ENCODE data around the gene CACNA2D4. TPM values are rescaled to one million over a fixed set of nuclear protein-coding genes. Genes with fewer than 3 reads are reported as not detected.

CACNA2D4 gene
- total RNA-seq, 2 experiments from 2014 or later: 5.5 to 7.2 TPM

DNA sequence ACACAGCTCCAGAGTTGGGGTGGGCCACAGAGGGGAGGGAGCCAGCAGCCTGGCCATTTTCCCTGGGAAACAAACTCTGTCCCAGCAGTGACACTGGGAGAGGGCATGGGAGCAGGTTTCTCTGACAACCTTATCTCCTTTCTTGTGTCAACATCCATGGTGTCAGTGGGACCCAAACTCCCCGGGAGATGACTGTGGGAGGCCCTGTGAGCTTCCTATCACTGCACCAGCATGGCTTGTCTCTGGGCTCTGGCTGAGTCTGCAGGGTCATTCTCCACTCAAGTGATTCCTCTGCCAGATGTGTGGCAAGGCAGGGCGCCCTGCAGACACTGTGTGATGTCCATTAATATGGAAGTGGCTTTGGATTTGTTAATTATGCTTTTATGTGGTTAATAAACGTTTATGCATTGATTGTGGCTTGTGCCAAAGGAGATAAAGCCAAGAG, 88.0 kb downstream of the CACNA2D4 start:
- peaks cover 20% of the 10 kb centered on the region for H3K27me3 Mint-ChIP-seq
- no peak for DNase-seq
- ChIA-PET CTCF (interaction anchor here (0.9 to 2.6 kb wide), 2 partner anchors 15 to 110 kb away, joined by 4 to 12 read pairs; no protein-coding TSS in a partner anchor), POLR2A (no interaction called here)
- no peak overlapping the region for H3K4me3 Mint-ChIP-seq
- H3K36me3 Mint-ChIP-seq (ENCODE audit: low read depth): no peaks in the 10 kb centered on the region
- ATAC-seq: no peak
- no peaks in the 10 kb centered on the region for H3K9me3 Mint-ChIP-seq (ENCODE audit: low read depth)
- intact Hi-C loops (cut with DNase I, micrococcal nuclease): no loop called here
- no peak overlapping the region for H3K27ac Mint-ChIP-seq
- H3K4me1 Mint-ChIP-seq: no peaks in the 10 kb centered on the region

DNA sequence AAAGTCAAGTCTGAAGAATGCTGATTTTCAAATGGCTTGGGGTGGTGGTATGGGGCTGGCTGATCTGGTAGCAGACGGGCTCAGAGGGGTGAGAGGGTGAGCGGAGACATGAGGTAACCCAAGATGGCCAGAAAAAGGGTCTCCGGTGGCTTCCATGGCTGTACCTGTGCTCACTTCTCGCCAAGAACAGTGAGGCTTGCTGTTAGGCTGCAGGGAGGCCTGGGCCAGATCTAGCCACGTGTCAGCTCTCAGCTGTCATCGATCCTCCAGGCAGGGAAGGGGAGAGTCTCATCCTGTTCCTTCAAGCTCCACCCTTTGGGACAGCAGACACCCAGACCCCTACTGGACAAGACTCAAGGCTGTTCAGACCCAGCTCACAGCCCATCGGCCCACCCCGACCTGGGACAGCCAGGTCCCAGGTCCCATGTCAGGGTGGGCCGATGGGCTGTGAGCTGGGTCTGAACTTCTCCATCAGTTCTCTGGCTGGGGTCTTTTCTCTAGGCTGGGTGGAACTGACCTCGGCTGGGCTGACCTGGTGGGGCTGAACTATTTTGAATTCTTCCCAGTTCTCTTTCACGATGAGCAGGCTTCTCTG, 89.0 kb downstream of the CACNA2D4 start:
- Mint-ChIP-seq H3K36me3 (ENCODE audit: low read depth) (no peaks in the 10 kb centered on the region), H3K4me1 (no peaks in the 10 kb centered on the region), H3K27ac (no peak overlapping the region), H3K27me3 (peaks cover 20% of the 10 kb centered on the region), H3K4me3 (no peak overlapping the region), H3K9me3 (ENCODE audit: low read depth) (no peaks in the 10 kb centered on the region)
- ChIA-PET POLR2A (no interaction called here), CTCF (interaction anchor here (0.5 to 2.6 kb wide), 2 partner anchors 111 to 420 kb away, joined by 3 to 12 read pairs; no protein-coding TSS in a partner anchor)
- DNase-seq (no peak), ATAC-seq (no peak)
- intact Hi-C loops (cut with DNase I, micrococcal nuclease): no loop called here

DNA sequence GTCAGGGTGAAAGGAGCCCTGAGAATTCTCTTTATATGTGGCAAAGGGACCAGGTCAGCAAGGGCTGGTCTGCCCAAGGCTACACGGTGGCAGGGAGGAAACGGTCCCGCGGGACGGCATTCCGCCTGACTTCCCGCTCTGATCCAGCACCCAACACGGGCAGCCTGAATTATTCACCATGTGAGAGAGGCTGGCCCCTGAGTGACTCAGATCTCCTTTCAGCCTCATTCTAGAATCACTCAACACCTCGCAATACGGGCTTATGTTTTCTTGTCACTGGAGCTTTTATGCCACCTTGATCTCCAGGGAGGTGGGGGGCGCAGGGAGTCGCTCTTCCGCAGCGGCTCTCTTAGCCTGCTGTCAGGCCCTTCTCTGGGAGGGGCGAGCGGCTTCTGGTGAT, 89.6 kb downstream of the CACNA2D4 start:
- H3K27ac Mint-ChIP-seq: no peak overlapping the region
- ATAC-seq: no peak
- peaks cover 20% of the 10 kb centered on the region for H3K27me3 Mint-ChIP-seq
- no peaks in the 10 kb centered on the region for H3K9me3 Mint-ChIP-seq (ENCODE audit: low read depth)
- ChIA-PET POLR2A (no interaction called here), CTCF (interaction anchor here (1.2 to 2.6 kb wide), 2 partner anchors 111 kb away, joined by 4 to 12 read pairs; no protein-coding TSS in a partner anchor)
- intact Hi-C loops (cut with DNase I, micrococcal nuclease): no loop called here
- no peak overlapping the region for H3K4me3 Mint-ChIP-seq
- no peaks in the 10 kb centered on the region for H3K4me1 Mint-ChIP-seq
- no peak for DNase-seq
- no peaks in the 10 kb centered on the region for H3K36me3 Mint-ChIP-seq (ENCODE audit: low read depth)

DNA sequence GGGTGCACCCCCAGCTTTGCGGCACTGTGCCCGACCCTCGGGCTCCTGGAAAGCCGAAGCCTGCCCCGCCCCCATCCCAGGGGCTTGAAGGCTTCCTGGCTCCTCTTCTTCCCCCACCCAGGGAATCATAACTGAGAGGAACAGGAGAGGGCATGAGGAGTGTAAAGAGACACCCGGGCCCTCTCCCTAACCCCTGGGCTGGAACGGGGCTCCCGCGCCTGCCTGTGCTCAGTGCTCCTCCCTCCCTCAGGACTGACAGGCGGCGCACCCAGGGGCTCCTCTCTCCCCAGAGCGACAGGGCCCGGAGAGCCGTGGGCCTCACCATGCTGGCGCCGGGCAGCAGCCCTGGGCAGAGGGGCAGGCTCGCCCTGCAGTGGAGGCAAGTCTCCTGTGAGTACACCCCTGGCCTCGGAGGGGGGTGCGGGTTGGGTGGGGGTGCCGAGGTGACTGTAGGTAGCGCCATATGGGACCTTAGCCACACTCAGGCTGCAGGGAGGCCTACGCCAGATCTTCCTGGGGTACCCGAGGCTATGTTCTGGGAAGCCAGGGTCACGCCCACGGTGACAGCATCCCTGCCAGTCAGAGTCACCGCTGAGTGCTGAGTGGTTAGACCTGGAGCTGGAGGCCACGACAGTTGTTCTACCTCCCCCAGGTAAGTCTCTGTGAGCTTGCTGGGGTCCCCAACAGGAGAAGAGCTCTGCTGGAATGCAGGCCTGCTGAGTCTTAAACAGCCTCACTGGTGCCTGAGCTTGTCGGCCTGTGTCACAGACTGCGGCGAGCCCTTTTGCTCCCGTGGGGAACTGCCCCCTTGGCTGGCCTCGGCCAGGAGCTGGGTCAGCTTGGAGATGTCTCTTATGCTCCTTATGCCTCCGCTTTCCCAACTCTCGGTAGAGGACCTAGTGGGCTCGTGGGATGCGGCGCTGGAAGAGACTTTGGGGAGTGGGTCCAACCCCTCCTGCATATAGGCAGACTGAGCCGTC, 90.3 kb downstream of the CACNA2D4 start:
- ChIA-PET POLR2A (no interaction called here), CTCF (interaction anchor here (1.2 kb wide), 1 partner anchor 112 kb away, joined by 4 read pairs; no protein-coding TSS in a partner anchor)
- no peaks in the 10 kb centered on the region for H3K36me3 Mint-ChIP-seq (ENCODE audit: low read depth)
- peaks cover 20% of the 10 kb centered on the region for H3K27me3 Mint-ChIP-seq
- intact Hi-C loops (cut with DNase I, micrococcal nuclease): no loop called here
- H3K27ac Mint-ChIP-seq: no peak overlapping the region
- H3K9me3 Mint-ChIP-seq (ENCODE audit: low read depth): no peaks in the 10 kb centered on the region
- DNase-seq (no peak), ATAC-seq (no peak)
- no peaks in the 10 kb centered on the region for H3K4me1 Mint-ChIP-seq
- no peak overlapping the region for H3K4me3 Mint-ChIP-seq

DNA sequence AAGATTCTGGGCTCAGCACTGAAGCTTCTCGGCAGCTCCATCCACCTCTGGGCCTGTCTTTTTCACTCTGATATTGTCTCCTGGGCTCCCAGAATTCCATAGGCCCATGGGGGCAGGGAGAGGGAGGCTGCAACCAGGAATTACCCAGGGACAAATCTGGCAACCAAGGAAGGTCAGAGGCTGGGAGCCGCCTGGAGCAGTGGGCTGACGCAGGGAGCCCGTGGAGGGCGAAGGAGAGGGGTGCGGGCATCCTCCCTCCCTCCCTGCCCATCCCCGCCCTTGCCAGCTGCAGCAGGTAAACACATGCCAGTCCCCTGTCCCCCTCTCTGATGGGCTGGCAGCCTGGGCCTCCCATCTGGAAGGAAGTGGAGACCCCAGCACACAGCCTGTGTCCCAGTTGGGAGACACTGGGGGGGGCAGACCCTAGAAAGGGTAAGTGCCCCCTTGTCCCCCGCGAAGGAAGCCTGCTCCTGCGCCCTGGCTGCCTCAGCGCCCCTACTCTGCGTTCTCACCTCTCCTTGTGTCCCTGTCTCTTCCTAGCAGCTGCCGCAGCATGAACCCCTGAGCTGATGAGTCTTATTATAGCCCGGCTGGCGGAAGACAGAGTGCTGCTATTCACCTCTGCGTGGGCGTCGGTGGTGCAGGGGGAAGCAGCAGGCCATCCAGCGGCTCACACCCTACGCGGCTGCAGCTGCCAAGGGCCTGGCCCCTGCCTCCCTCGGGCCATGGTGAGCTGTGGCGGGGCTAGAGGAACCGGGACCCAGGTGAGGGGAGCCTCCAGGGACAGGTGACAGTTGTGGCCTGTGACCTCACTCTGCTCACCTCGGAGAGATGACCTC, 91.4 kb downstream of the CACNA2D4 start:
- ChIA-PET POLR2A (no interaction called here), CTCF (no interaction called here)
- Mint-ChIP-seq H3K27ac (no peak overlapping the region), H3K27me3 (peaks cover 20% of the 10 kb centered on the region), H3K9me3 (ENCODE audit: low read depth) (no peaks in the 10 kb centered on the region), H3K36me3 (ENCODE audit: low read depth) (no peaks in the 10 kb centered on the region), H3K4me1 (no peaks in the 10 kb centered on the region), H3K4me3 (no peak overlapping the region)
- intact Hi-C loops (cut with DNase I, micrococcal nuclease): no loop called here
- no peak for DNase-seq
- no peak for ATAC-seq

DNA sequence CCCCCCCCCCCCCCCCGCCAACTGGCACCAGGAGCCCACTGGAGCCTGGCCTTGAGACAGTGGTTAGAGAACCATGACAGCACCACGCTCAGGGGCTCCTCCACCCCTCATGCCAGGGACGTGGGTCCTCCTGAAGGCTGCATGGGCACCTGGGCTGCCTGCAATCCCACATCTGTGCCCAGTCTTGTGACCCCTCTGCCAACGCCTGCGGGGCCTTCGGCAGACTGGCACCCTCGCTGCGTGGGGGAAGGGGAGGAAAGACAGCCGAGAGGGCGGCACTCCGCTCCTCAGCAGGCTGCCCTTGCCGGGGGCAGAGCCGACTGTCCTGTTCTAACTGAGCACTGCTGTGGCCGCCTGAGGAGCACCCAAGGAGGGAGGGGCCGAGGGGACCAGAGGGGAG, 92.1 kb downstream of the CACNA2D4 start:
- DNase-seq (no peak), ATAC-seq (no peak)
- CTCF ChIA-PET: no interaction called here
- Mint-ChIP-seq H3K27me3 (peaks cover 15% of the 10 kb centered on the region), H3K4me3 (no peak overlapping the region), H3K27ac (no peak overlapping the region), H3K36me3 (ENCODE audit: low read depth) (no peaks in the 10 kb centered on the region), H3K9me3 (ENCODE audit: low read depth) (no peaks in the 10 kb centered on the region), H3K4me1 (no peaks in the 10 kb centered on the region)
- intact Hi-C loops (cut with DNase I, micrococcal nuclease): no loop called here
- POLR2A ChIA-PET: no interaction called here

DNA sequence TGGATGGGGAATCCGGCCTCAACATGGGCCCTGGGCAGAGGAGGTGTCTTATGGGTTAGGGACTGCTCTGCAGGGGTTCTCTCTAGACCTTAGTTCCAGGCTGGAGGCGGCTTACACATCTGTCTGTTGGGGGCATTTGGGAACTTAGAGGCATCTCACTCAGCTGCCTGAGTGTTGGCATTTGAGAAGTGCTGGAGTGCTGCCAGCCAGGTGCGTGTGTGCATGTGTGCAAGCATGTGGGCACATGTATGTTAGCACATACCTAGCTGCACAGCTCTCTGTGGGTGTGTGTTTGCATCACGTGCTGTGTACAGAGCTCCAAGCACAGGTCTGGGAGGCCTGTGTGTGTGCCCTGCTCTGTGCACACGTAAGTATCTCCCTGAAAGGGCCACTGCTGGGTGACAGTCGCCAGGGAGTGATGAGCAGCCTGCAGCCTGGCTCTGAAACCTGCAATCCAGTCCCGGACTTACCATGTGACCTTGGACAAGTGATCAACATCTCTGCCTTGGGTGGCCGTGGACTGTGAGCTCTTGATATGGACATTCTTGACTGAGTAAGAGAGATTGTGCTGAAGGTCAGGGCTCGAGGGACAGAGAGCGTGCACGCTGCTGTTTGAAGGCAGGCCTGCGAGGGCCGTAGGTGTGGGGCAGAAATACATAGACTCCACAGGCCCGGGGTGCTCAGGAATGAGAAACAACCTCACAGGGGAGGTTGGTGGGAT, 92.9 kb downstream of the CACNA2D4 start:
- no peaks in the 10 kb centered on the region for H3K4me1 Mint-ChIP-seq
- no peaks in the 10 kb centered on the region for H3K36me3 Mint-ChIP-seq (ENCODE audit: low read depth)
- intact Hi-C loops (cut with DNase I, micrococcal nuclease): no loop called here
- H3K9me3 Mint-ChIP-seq (ENCODE audit: low read depth): no peaks in the 10 kb centered on the region
- no peak for ATAC-seq
- ChIA-PET POLR2A (no interaction called here), CTCF (interaction anchor here (0.5 kb wide), 1 partner anchor 754 kb away, joined by 4 read pairs; no protein-coding TSS in a partner anchor)
- H3K27ac Mint-ChIP-seq: no peak overlapping the region
- no peak for DNase-seq
- H3K4me3 Mint-ChIP-seq: no peak overlapping the region
- peaks cover 15% of the 10 kb centered on the region for H3K27me3 Mint-ChIP-seq

DNA sequence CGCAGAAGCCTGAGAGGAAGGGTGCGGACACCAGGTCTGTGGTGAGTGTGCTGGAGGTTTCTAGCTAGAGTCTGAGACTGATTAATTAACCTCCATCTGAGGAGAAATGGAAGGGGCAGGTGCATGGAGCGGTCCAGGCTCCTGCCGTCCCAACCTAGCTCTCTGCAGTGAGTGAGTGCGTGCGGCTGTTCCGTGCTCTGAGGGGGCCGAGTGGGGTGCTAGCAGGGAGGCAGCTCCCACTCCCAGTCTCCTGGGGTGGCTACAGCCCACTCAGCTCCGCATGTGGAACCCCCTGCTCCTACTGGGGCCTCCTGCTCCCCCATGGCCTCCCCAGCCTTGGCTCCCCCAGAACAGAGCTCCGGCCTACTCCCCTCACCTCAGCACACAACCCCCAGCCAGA, 95.2 kb downstream of the CACNA2D4 start:
- intact Hi-C loops (cut with DNase I, micrococcal nuclease): no loop called here
- DNase-seq (no peak), ATAC-seq (no peak)
- CTCF ChIA-PET: no interaction called here
- POLR2A ChIA-PET: no interaction called here
- H3K4me3 Mint-ChIP-seq: no peak overlapping the region
- H3K36me3 Mint-ChIP-seq (ENCODE audit: low read depth): no peaks in the 10 kb centered on the region
- H3K4me1 Mint-ChIP-seq: no peaks in the 10 kb centered on the region
- no peak overlapping the region for H3K27ac Mint-ChIP-seq
- H3K27me3 Mint-ChIP-seq: peaks cover 22% of the 10 kb centered on the region
- no peaks in the 10 kb centered on the region for H3K9me3 Mint-ChIP-seq (ENCODE audit: low read depth)

DNA sequence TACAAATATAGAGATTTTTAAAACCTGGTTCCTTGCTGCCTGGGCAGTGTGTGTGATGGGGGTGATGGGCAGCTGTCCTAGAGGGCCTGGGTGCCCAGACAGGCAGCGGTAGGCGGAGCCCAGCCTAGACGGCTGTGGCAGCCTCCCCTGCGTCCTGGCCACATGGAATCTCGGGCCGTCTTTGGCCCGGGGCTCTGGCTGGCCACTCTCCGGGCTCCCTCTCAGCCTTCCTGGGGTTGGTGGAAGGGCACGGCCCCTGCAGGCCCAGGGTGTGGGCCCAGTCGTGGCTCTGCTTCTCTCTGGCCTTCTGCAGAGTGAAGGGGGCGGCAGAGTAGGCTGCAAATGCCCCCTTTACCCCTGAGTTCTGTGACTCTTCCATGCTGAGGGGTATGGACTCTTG, 95.8 kb downstream of the CACNA2D4 start:
- ChIA-PET POLR2A (no interaction called here), CTCF (no interaction called here)
- Mint-ChIP-seq H3K27me3 (peaks cover 22% of the 10 kb centered on the region), H3K4me3 (no peak overlapping the region), H3K4me1 (no peaks in the 10 kb centered on the region), H3K36me3 (ENCODE audit: low read depth) (no peaks in the 10 kb centered on the region), H3K9me3 (ENCODE audit: low read depth) (no peaks in the 10 kb centered on the region), H3K27ac (no peak overlapping the region)
- intact Hi-C loops (cut with DNase I, micrococcal nuclease): no loop called here
- ATAC-seq (no peak), DNase-seq (no peak)

DNA sequence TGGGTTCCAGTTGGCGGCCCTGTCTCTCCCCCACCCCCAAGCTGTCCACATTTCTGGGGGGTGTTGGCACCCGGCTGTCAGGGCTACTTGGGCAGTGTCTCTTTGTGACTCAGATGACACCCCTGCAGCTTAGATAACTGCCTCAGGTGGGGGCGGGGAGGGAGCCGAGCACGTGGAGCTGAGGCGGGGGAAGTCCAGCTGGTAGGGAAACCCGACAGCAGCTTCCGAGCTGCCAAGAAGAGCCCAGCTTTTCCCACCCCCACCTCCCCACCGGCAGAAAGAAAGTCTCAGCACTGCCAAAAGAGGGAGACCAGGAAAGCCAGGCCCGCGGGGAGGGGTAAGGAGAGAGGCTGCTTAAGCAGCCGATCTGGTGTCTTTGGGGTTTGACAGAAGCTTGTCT, 96.6 kb downstream of the CACNA2D4 start:
- POLR2A ChIA-PET: no interaction called here
- Mint-ChIP-seq H3K36me3 (ENCODE audit: low read depth) (no peaks in the 10 kb centered on the region), H3K27me3 (peaks cover 22% of the 10 kb centered on the region), H3K4me1 (no peaks in the 10 kb centered on the region), H3K27ac (no peak overlapping the region), H3K9me3 (ENCODE audit: low read depth) (no peaks in the 10 kb centered on the region), H3K4me3 (no peak overlapping the region)
- no peak for DNase-seq
- ATAC-seq: no peak
- CTCF ChIA-PET: interaction anchor here (0.6 to 1.2 kb wide), 3 partner anchors 30 to 152 kb away, joined by 3 read pairs; no protein-coding TSS in a partner anchor
- intact Hi-C loops (cut with DNase I, micrococcal nuclease): no loop called here

DNA sequence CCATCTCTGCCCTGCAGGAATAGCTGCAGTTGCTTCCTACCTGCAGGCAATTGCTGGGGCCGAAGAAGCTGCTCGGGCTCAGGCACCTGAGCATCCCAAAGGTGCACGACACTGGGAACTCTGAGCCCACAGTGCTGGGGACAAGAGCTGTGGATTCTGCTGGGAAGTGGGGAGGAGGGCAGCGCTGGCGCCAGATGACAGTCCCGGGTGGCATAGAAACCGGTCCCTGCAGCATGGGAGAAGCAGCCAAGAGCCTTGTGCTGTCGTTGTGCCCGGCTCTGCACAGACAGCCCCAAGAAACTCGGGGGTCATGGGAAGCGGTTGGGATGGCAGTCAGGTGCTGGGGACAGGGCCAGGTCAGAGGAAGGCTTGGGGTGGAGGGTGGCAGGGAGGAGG, 97.6 kb downstream of the CACNA2D4 start:
- H3K4me1 Mint-ChIP-seq: no peaks in the 10 kb centered on the region
- no peak overlapping the region for H3K4me3 Mint-ChIP-seq
- ChIA-PET POLR2A (no interaction called here), CTCF (interaction anchor here (1.2 kb wide), 1 partner anchor 153 kb away, joined by 3 read pairs; no protein-coding TSS in a partner anchor)
- H3K27ac Mint-ChIP-seq: no peak overlapping the region
- no peaks in the 10 kb centered on the region for H3K9me3 Mint-ChIP-seq (ENCODE audit: low read depth)
- peaks cover 22% of the 10 kb centered on the region for H3K27me3 Mint-ChIP-seq
- DNase-seq (no peak), ATAC-seq (no peak)
- no peaks in the 10 kb centered on the region for H3K36me3 Mint-ChIP-seq (ENCODE audit: low read depth)
- intact Hi-C loops (cut with DNase I, micrococcal nuclease): no loop called here
